ENCODE results near the gene GDI2. TPM values are rescaled to one million over a fixed set of nuclear protein-coding genes. Genes with fewer than 3 reads are reported as not detected.

GDI2 gene
- total and polyA plus RNA-seq, 3 donors from 2014 or later = 144 to 204 (median 184) TPM

DNA sequence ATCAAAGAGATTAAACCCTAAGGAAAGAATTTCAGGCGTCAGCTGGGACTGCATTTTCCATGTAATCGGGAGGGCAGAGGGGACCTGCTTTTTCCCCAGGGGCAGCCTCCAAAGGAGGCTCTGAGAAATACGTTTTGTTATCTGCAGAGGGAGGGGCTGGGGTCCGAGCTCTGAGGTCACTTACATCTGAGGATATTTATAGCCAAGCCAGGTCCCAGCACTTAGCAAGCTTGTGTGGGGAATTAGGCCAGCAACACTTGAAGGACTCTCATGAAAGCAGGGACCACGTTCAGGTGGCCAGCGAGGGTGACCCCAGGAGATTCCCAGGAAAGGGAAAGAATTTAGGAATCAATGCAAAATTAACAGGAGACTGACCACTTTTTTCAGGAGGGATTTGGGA is 20.6 kb upstream of the GDI2 start:
- Histone ChIP-seq H3K4me1 (no peaks in the 10 kb centered on the region), H3K9me3 (no peaks in the 10 kb centered on the region), H3K4me3 (no peak overlapping the region), H3K27me3 (no peaks in the 10 kb centered on the region), H3K27ac (no peak overlapping the region), H3K36me3 (ENCODE audit: low read depth, missing control alignments) (no peaks in the 10 kb centered on the region)
- intact Hi-C loops (cut with DNase I; ENCODE audit: low total_unique reads) = no loop called here
- TF ChIP-seq, protein P1, sequence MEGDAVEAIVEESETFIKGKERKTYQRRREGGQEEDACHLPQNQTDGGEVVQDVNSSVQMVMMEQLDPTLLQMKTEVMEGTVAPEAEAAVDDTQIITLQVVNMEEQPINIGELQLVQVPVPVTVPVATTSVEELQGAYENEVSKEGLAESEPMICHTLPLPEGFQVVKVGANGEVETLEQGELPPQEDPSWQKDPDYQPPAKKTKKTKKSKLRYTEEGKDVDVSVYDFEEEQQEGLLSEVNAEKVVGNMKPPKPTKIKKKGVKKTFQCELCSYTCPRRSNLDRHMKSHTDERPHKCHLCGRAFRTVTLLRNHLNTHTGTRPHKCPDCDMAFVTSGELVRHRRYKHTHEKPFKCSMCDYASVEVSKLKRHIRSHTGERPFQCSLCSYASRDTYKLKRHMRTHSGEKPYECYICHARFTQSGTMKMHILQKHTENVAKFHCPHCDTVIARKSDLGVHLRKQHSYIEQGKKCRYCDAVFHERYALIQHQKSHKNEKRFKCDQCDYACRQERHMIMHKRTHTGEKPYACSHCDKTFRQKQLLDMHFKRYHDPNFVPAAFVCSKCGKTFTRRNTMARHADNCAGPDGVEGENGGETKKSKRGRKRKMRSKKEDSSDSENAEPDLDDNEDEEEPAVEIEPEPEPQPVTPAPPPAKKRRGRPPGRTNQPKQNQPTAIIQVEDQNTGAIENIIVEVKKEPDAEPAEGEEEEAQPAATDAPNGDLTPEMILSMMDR (IDR thresholded peaks at IDR 0.05) = no peak
- TF ChIP-seq POLR2A (IDR thresholded peaks at IDR 0.05) = no peak
- WGBS, 2 donors = 41 to 51% methylated on average over 6 of the region's 6 CpGs
- DNase-seq = no peak

DNA sequence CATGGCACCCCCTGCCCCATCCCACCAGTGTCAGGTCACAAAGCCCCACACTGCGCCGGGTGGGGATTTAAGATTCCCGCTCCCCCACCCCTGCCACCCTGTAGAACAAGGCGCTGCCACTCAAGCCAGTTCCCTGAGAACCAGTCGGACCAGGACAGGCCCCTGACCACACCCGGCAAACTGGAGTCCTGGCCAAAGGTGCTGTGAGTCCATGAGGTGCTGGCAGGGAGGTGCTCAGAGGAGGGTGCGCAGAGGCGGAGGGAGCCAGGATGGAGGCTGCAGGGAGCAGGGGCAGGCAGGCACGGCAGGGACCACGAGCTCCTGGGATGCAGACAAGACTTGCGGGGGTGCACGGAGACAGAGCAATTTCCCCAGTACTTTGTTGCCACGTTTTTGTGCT is 19.7 kb upstream of the GDI2 start:
- Histone ChIP-seq H3K36me3 (ENCODE audit: low read depth, missing control alignments) (no peaks in the 10 kb centered on the region), H3K27ac (no peak overlapping the region), H3K9me3 (no peaks in the 10 kb centered on the region), H3K4me1 (no peaks in the 10 kb centered on the region), H3K4me3 (no peak overlapping the region), H3K27me3 (no peaks in the 10 kb centered on the region)
- TF ChIP-seq, protein P1 (IDR thresholded peaks at IDR 0.05) = no peak
- no peak for TF ChIP-seq POLR2A (IDR thresholded peaks at IDR 0.05)
- intact Hi-C loops (cut with DNase I; ENCODE audit: low total_unique reads) = no loop called here
- no peak for DNase-seq
- WGBS, 2 donors = 84 to 90% methylated on average over 13 of the region's 13 CpGs

DNA sequence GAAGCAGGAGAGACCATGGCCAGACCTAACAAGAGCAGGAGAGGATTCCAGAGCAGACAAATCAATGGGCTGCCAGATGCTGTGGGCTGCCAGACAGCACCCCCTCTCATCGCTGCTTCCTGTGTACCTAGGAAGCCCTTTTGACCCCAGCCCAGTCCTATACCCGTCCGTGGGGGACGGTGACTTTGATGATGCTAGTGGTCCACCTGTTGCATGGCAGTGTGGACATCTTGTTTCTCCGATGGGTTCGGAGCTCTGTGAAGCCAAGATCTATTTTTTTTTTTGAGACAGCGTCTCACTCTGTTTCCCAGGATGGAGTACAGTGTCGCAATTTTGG is 18.2 kb upstream of the GDI2 start:
- H3K36me3 ChIP-seq (ENCODE audit: low read depth, missing control alignments) = no peaks in the 10 kb centered on the region
- H3K27me3 ChIP-seq = no peaks in the 10 kb centered on the region
- H3K4me1 ChIP-seq = no peaks in the 10 kb centered on the region
- no peak overlapping the region for H3K27ac ChIP-seq
- TF ChIP-seq, protein P1 (IDR thresholded peaks at IDR 0.05) = no peak
- no peak for TF ChIP-seq POLR2A (IDR thresholded peaks at IDR 0.05)
- H3K9me3 ChIP-seq = no peaks in the 10 kb centered on the region
- 89 to 91% methylated on average over 8 of the region's 8 CpGs for WGBS, 2 donors
- H3K4me3 ChIP-seq = no peak overlapping the region
- intact Hi-C loops (cut with DNase I; ENCODE audit: low total_unique reads) = no loop called here
- DNase-seq = no peak

DNA sequence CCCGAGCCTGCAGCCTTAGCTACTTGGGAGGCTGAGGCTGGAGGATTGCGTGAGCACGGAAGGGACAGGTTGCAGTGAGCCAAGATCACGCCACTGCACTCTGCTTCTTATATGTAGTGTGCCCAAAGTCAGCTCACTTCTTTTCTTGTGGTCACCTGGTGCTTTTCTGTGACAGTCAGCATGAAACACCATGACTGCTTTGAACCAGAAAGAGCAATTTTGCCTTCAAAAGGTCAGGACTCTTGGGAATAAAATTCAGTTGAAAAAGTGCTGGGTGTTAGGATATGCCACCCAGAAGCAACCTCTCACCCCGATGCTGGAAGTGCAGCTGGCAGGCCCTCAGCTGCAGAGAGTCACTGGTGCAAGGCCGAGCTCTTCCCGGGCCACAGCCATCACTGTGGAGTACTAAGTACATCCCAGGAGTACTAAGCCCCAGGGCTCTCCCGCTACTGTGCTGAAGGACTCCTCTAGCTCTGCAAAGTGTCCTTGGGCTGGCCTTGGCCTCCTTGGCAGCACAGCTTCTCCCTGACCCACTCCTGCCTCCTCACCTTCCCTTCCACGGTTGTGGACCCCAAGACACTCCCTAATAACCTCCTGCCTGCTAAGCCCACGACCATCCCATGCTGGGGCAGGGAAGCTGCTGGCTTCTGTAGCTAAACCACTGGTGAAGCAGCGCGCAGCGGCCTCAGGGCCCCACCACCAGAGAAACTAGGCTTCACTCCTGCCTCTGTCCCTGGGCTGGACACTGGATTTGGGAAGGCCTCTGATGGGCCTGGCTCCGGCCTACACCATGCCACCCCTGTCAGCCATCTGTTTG is 17.6 kb upstream of the GDI2 start:
- Histone ChIP-seq H3K36me3 (ENCODE audit: low read depth, missing control alignments) (no peaks in the 10 kb centered on the region), H3K27me3 (no peaks in the 10 kb centered on the region), H3K4me1 (no peaks in the 10 kb centered on the region), H3K27ac (no peak overlapping the region), H3K4me3 (no peak overlapping the region), H3K9me3 (no peaks in the 10 kb centered on the region)
- WGBS, 2 donors = 76 to 84% methylated on average over 13 to 14 of the region's 14 CpGs
- TF ChIP-seq POLR2A (IDR thresholded peaks at IDR 0.05) = no peak
- TF ChIP-seq, protein P1 (IDR thresholded peaks at IDR 0.05) = no peak
- intact Hi-C loops (cut with DNase I; ENCODE audit: low total_unique reads) = no loop called here
- DNase-seq = no peak

DNA sequence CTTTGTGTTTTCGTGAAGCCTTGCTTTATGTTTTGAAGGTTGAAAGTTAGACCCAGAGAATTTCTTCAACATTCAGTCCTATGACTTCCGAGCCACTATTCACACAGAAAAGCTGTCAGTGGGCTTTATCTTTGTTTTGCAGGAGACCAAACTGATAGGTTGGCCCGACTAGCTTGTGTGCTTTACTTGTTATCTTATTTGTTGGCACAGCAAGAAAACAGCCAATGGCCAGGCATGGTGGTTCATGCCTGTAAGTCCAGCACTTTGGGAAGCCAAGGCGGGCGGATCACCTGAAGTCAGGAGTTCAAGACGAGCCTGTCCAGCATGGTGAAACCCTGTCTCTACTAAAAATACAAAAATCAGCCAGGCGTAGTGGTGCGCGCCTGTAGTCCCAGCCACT is 16.0 kb upstream of the GDI2 start:
- Histone ChIP-seq H3K4me3 (no peak overlapping the region), H3K4me1 (no peaks in the 10 kb centered on the region), H3K9me3 (no peaks in the 10 kb centered on the region), H3K27me3 (no peaks in the 10 kb centered on the region), H3K36me3 (ENCODE audit: low read depth, missing control alignments) (no peaks in the 10 kb centered on the region), H3K27ac (no peak overlapping the region)
- DNase-seq = no peak
- 84 to 93% methylated on average over 9 of the region's 9 CpGs for WGBS, 2 donors
- intact Hi-C loops (cut with DNase I; ENCODE audit: low total_unique reads) = no loop called here
- TF ChIP-seq, protein P1 (IDR thresholded peaks at IDR 0.05) = no peak
- no peak for TF ChIP-seq POLR2A (IDR thresholded peaks at IDR 0.05)
